ENCODE data around the gene LYPD8.

Gene LYPD8

GRCh38 chr1:248758352-248758751 is 2.8 kb upstream of the LYPD8 start:
- no peaks in the 10 kb centered on the region for H3K27me3 ChIP-seq (ENCODE audit: control insufficient read depth, insufficient read depth, low read length)
- H3K9ac ChIP-seq (ENCODE audit: low read depth, low read length): no peak overlapping the region
- peaks cover 75% of the 10 kb centered on the region for H3K9me3 ChIP-seq (ENCODE audit: control insufficient read depth, insufficient read depth, low read length)
- no peaks in the 10 kb centered on the region for H3K36me3 ChIP-seq (ENCODE audit: control insufficient read depth, insufficient read depth, low read length)
- no peaks in the 10 kb centered on the region for H3K4me1 ChIP-seq (ENCODE audit: control insufficient read depth, insufficient read depth, low read length)
- H3K27ac ChIP-seq (ENCODE audit: low read depth, low read length): no peak overlapping the region
- H3K4me3 ChIP-seq (ENCODE audit: low read depth, low read length): no peak overlapping the region

DNA sequence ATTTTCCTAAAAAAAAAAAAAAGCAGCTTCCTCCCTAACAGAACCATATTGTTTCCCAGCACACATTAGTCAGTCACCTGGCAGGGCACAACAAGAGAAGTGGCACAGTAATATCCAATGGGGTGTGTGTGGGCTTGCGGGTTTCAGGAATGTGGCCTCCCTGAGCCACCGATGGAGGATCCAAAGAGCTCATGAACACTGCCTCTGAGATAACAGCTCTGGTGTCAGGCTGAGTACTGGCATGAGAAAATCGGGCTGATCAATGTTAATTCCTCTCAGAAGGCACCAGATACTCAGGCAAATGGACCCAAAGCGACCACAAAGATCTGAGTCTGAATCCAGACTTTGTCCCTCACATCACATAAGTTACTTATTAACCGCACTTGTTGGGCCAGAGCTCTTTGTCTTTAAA is 2.2 kb upstream of the LYPD8 start:
- Histone ChIP-seq H3K4me1 (ENCODE audit: control insufficient read depth, insufficient read depth, low read length) (no peaks in the 10 kb centered on the region), H3K36me3 (ENCODE audit: control insufficient read depth, insufficient read depth, low read length) (no peaks in the 10 kb centered on the region)

DNA sequence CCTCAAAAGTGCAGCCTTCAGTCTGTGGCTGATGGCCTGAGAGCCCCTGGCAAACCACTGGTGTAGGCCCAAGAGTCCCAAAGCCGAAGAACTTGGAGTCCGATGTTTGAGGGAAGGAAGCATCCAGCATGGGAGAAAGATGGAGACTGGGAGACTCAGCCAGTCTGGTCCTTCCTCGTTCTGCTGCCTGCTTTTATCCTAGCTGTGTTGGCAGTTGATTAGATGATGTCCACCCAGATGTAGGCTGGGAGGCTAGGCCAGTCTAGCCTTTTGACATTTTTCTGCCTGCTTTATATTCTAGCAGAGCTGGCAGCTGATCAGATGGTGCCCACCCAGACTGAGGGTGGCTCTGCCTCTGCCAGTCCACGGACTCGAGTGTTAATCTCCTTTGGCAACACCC is 1.1 kb upstream of the LYPD8 start:
- Histone ChIP-seq H3K27ac (ENCODE audit: low read depth, low read length) (no peak overlapping the region), H3K4me1 (ENCODE audit: control insufficient read depth, insufficient read depth, low read length) (no peaks in the 10 kb centered on the region), H3K9me3 (ENCODE audit: control insufficient read depth, insufficient read depth, low read length) (peaks cover 92% of the 10 kb centered on the region), H3K4me3 (ENCODE audit: low read depth, low read length) (no peak overlapping the region), H3K9ac (ENCODE audit: low read depth, low read length) (no peak overlapping the region), H3K27me3 (ENCODE audit: control insufficient read depth, insufficient read depth, low read length) (no peaks in the 10 kb centered on the region), H3K36me3 (ENCODE audit: control insufficient read depth, insufficient read depth, low read length) (no peaks in the 10 kb centered on the region)

More for the DNA sequence above, 2.2 kb upstream of the LYPD8 start:
- no peak overlapping the region for H3K9ac ChIP-seq (ENCODE audit: low read depth, low read length)
- H3K9me3 ChIP-seq (ENCODE audit: control insufficient read depth, insufficient read depth, low read length): peaks cover 80% of the 10 kb centered on the region
- H3K27ac ChIP-seq (ENCODE audit: low read depth, low read length): no peak overlapping the region
- H3K4me3 ChIP-seq (ENCODE audit: low read depth, low read length): no peak overlapping the region; the same call in 1 of the 2 replicates
- H3K27me3 ChIP-seq (ENCODE audit: control insufficient read depth, insufficient read depth, low read length): no peaks in the 10 kb centered on the region

- Histone ChIP-seq H3K9me3 (ENCODE audit: control insufficient read depth, insufficient read depth, low read length) (peaks cover 93% of the 10 kb centered on the region), H3K4me3 (ENCODE audit: low read depth, low read length) (no peak overlapping the region)
Measured at GRCh38 chr1:248756151-248756550, 592 bp upstream of the LYPD8 start.

GRCh38 chr1:248753708-248754280 is 1.8 kb downstream of the LYPD8 start:
- Histone ChIP-seq H3K9ac (ENCODE audit: low read depth, low read length) (no peak overlapping the region), H3K4me1 (ENCODE audit: control insufficient read depth, insufficient read depth, low read length) (no peaks in the 10 kb centered on the region), H3K4me3 (ENCODE audit: low read depth, low read length) (peak overlapping the region; percentile 33; the same call in 1 of the 2 replicates), H3K27me3 (ENCODE audit: control insufficient read depth, insufficient read depth, low read length) (no peaks in the 10 kb centered on the region), H3K9me3 (ENCODE audit: control insufficient read depth, insufficient read depth, low read length) (peaks cover 97% of the 10 kb centered on the region), H3K27ac (ENCODE audit: low read depth, low read length) (no peak overlapping the region), H3K36me3 (ENCODE audit: control insufficient read depth, insufficient read depth, low read length) (no peaks in the 10 kb centered on the region)

More at GRCh38 chr1:248756151-248756550, 592 bp upstream of the LYPD8 start:
- H3K4me1 ChIP-seq (ENCODE audit: control insufficient read depth, insufficient read depth, low read length): no peaks in the 10 kb centered on the region
- H3K27ac ChIP-seq (ENCODE audit: low read depth, low read length): no peak overlapping the region
- H3K9ac ChIP-seq (ENCODE audit: low read depth, low read length): no peak overlapping the region
- no peaks in the 10 kb centered on the region for H3K36me3 ChIP-seq (ENCODE audit: control insufficient read depth, insufficient read depth, low read length)
- no peaks in the 10 kb centered on the region for H3K27me3 ChIP-seq (ENCODE audit: control insufficient read depth, insufficient read depth, low read length)

DNA sequence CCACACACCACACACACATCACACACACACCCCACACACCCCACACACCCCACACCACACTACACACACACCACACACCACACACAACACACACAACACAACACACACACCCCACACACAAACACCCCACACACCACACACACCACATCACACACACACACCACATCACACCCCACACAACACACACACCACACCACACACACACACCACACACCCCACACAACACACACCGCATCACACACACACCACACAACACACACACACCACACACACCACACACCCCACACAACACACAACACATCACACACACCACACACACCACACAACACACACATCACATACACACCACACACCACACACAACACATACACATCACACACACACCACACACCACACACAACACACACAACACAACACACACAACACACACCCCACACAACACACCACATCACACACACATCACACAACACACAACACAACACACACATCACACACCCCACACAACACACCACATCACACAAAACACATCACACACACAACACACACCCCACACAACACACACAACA is 2.4 kb downstream of the LYPD8 start:
- Histone ChIP-seq H3K27ac (ENCODE audit: low read depth, low read length) (no peak overlapping the region), H3K9me3 (ENCODE audit: control insufficient read depth, insufficient read depth, low read length) (peaks cover 95% of the 10 kb centered on the region), H3K36me3 (ENCODE audit: control insufficient read depth, insufficient read depth, low read length) (no peaks in the 10 kb centered on the region)

DNA sequence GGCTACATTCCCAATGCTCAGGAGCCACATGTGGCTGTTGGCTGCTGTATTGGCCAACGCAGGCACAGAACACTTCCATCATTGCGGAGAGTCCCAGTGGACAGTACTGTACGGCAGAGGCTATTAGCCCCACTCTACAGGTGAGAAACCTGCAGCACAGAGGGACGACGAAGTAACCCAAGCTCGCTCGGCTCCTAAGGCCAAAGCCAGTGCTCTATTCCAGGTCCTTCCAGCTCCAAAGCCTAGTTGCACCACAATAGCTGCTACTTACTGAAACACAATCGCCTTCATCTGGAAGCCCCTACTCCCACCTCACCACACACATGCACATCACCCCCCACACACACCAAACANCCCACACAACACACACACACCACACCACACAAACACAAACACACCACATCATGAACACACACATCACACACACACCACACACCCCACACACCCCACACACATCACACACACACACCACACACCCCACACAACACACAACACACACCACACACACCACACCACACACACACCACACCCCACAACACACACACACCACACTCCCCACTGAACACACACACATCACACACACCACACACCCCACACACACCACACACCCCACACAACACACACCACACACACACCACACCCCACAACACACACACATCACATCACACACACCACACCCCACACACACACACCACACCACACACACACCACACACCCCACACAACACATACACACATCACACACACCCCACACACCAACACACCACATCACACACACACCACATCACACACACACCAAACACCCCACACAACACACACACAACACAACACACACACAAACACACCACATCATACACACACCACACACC is 3.2 kb downstream of the LYPD8 start:
- H3K27me3 ChIP-seq (ENCODE audit: control insufficient read depth, insufficient read depth, low read length): no peaks in the 10 kb centered on the region
- H3K36me3 ChIP-seq (ENCODE audit: control insufficient read depth, insufficient read depth, low read length): no peaks in the 10 kb centered on the region
- no peak overlapping the region for H3K9ac ChIP-seq (ENCODE audit: low read depth, low read length)
- H3K4me1 ChIP-seq (ENCODE audit: control insufficient read depth, insufficient read depth, low read length): no peaks in the 10 kb centered on the region
- H3K27ac ChIP-seq (ENCODE audit: low read depth, low read length): no peak overlapping the region
- H3K9me3 ChIP-seq (ENCODE audit: control insufficient read depth, insufficient read depth, low read length): peaks cover 88% of the 10 kb centered on the region
- no peak overlapping the region; the same call in 1 of the 2 replicates for H3K4me3 ChIP-seq (ENCODE audit: low read depth, low read length)

More for the DNA sequence above, 2.4 kb downstream of the LYPD8 start:
- Histone ChIP-seq H3K4me3 (ENCODE audit: low read depth, low read length) (peak overlapping the region; percentile 33; the same call in 1 of the 2 replicates), H3K4me1 (ENCODE audit: control insufficient read depth, insufficient read depth, low read length) (no peaks in the 10 kb centered on the region), H3K9ac (ENCODE audit: low read depth, low read length) (no peak overlapping the region), H3K27me3 (ENCODE audit: control insufficient read depth, insufficient read depth, low read length) (no peaks in the 10 kb centered on the region)

DNA sequence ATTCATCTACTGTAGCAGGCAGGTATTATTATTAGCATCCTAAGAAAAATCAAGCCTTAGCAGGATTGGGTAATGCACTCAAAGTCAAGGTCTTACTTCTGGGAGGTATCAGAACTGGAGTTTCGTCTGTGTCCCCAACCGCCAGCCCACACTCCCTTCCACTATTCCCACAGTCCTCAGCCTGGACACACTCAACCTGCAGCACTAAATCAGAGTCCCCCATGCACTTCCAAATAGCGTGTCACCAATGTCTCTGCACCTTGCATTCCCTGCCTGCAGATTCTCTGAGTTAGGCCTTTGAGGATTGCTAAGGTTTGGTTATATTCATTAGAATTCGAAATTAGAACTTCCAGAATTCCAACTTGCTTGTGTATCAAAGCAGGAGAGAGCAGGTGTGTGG is 3.9 kb downstream of the LYPD8 start:
- no peak overlapping the region for H3K4me3 ChIP-seq (ENCODE audit: low read depth, low read length)
- H3K9me3 ChIP-seq (ENCODE audit: control insufficient read depth, insufficient read depth, low read length): peaks cover 81% of the 10 kb centered on the region
- H3K27me3 ChIP-seq (ENCODE audit: control insufficient read depth, insufficient read depth, low read length): no peaks in the 10 kb centered on the region
- no peak overlapping the region for H3K9ac ChIP-seq (ENCODE audit: low read depth, low read length)
- no peak overlapping the region for H3K27ac ChIP-seq (ENCODE audit: low read depth, low read length)
- H3K4me1 ChIP-seq (ENCODE audit: control insufficient read depth, insufficient read depth, low read length): no peaks in the 10 kb centered on the region
- no peaks in the 10 kb centered on the region for H3K36me3 ChIP-seq (ENCODE audit: control insufficient read depth, insufficient read depth, low read length)

DNA sequence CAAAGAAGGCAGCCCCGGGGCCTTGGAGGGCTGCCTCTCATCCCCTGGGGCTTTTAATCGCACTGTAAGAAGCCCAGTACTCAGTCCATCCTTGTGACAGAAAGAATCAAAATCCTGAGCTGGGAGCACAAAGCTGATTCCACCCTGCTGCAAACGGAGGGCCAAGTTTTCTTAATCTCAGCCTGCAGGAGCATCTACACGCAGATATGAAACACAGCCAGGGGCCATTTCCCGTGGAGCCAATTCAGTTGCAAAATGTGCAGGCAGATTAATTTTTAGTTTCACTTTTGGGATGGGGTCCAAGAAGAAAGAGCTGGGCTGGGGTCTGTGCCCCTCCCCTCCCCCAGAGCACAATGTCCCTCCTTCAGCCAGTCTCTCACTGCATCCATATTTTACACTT is 4.4 kb downstream of the LYPD8 start:
- H3K4me1 ChIP-seq (ENCODE audit: control insufficient read depth, insufficient read depth, low read length): no peaks in the 10 kb centered on the region
- no peak overlapping the region for H3K27ac ChIP-seq (ENCODE audit: low read depth, low read length)
- H3K4me3 ChIP-seq (ENCODE audit: low read depth, low read length): no peak overlapping the region
- H3K9me3 ChIP-seq (ENCODE audit: control insufficient read depth, insufficient read depth, low read length): peaks cover 78% of the 10 kb centered on the region
- no peak overlapping the region for H3K9ac ChIP-seq (ENCODE audit: low read depth, low read length)
- no peaks in the 10 kb centered on the region for H3K27me3 ChIP-seq (ENCODE audit: control insufficient read depth, insufficient read depth, low read length)
- H3K36me3 ChIP-seq (ENCODE audit: control insufficient read depth, insufficient read depth, low read length): no peaks in the 10 kb centered on the region

DNA sequence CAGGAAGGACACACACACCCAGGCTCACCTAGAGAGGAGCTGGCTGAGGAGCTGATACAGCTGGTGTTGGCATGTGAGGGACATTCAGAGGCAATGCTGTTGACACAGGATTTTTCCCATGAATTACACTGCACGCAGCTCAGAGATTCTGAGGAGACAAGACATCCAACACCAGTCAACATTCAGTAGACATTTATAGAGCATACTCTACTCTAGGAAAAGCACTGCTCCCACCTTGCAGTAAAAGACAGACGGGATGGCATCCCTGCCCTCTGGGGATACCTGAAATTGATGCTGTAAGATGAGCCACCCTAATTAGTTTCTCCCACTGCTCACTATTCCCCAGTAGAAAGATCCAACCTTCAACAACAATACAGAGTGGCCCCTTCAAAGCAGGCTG is 5.1 kb downstream of the LYPD8 start:
- Histone ChIP-seq H3K27ac (ENCODE audit: low read depth, low read length) (no peak overlapping the region), H3K36me3 (ENCODE audit: control insufficient read depth, insufficient read depth, low read length) (no peaks in the 10 kb centered on the region), H3K4me3 (ENCODE audit: low read depth, low read length) (no peak overlapping the region), H3K9ac (ENCODE audit: low read depth, low read length) (no peak overlapping the region), H3K9me3 (ENCODE audit: control insufficient read depth, insufficient read depth, low read length) (peaks cover 76% of the 10 kb centered on the region), H3K27me3 (ENCODE audit: control insufficient read depth, insufficient read depth, low read length) (no peaks in the 10 kb centered on the region), H3K4me1 (ENCODE audit: control insufficient read depth, insufficient read depth, low read length) (no peaks in the 10 kb centered on the region)

GRCh38 chr1:248748211-248748610 is 7.3 kb downstream of the LYPD8 start:
- Histone ChIP-seq H3K4me1 (ENCODE audit: control insufficient read depth, insufficient read depth, low read length) (no peaks in the 10 kb centered on the region), H3K27me3 (ENCODE audit: control insufficient read depth, insufficient read depth, low read length) (no peaks in the 10 kb centered on the region), H3K27ac (ENCODE audit: low read depth, low read length) (no peak overlapping the region), H3K36me3 (ENCODE audit: control insufficient read depth, insufficient read depth, low read length) (no peaks in the 10 kb centered on the region), H3K9ac (ENCODE audit: low read depth, low read length) (no peak overlapping the region), H3K4me3 (ENCODE audit: low read depth, low read length) (no peak overlapping the region), H3K9me3 (ENCODE audit: control insufficient read depth, insufficient read depth, low read length) (peaks cover 77% of the 10 kb centered on the region)

Data from HUES48 (cell line).